GM12878 (cell line): ENCODE data around the gene KRT222. TPM values are rescaled to one million over a fixed set of nuclear protein-coding genes. Genes with fewer than 3 reads are reported as not detected.
A peak's percentile ranks its signal among the peaks of the same experiment; 100 is the strongest.

Experiments
- ATAC-seq: fragments of 200-7000 bp; cut with Tn5 transposase; 3 replicates; pipeline ENCODE4 v1.9.1; 2020; ENCODE audit warnings: mild to moderate bottlenecking, moderate library complexity
- BruUV-seq: library from RNA; stranded (reverse); fragments of 400-500 nt; replicated peaks from 2 replicates; lab custom pipeline; 2021; lab: Mats Ljungman, UMichigan
- CTCF ChIA-PET: fragments of 300-600 bp; sonication (Branson Sonifier 250); formaldehyde crosslinking; extraction: SDS; loops from one replicate; lab custom pipeline; 2021; ENCODE audit warnings: inconsistent platforms; lab: Yijun Ruan, JAX
- POLR2A ChIA-PET: fragments of 350-600 bp; formaldehyde crosslinking; extraction: SDS; loops from one replicate; lab custom pipeline; 2021; ENCODE audit warnings: inconsistent platforms; lab: Charles Lee
- RAD21 ChIA-PET: fragments of 300-600 bp; sonication (Branson Sonifier 250); formaldehyde crosslinking; loops from one replicate; lab custom pipeline; 2023; ENCODE audit warnings: antibody characterized with exemption; ENCODE audit not compliant: unreplicated experiment; lab: Charles Lee
- SMC1A ChIA-PET: fragments of 300-600 bp; sonication (Branson Sonifier 250); formaldehyde crosslinking; loops from one replicate; lab custom pipeline; 2023; ENCODE audit not compliant: unreplicated experiment, uncharacterized antibody; lab: Charles Lee
- DNase-seq: peaks from one replicate; pipeline ENCODE4 v3.0.0-alpha.2; 2011; ENCODE audit warnings: low read depth, low spot score
- FAIRE-seq: peaks from 3 replicates; lab custom pipeline; 2011; peaks lifted over from hg19 to GRCh38; lab: Jason Lieb, UNC
- H2AFZ ChIP-seq: 2 replicates; pipeline ENCODE4 v1.6.0; 2011; ENCODE audit warnings: low read depth, low read length, control low read depth; ENCODE audit not compliant: control insufficient read depth
- H3K27ac ChIP-seq: 2 replicates; pipeline ENCODE4 v1.5.1; 2011; ENCODE audit warnings: control low read depth; ENCODE audit not compliant: control insufficient read depth, insufficient read depth
- H3K27me3 ChIP-seq, 2 experiments: replicated peaks in 1 of 2; 2 replicates each; pipeline versions ENCODE4 v1.6.0 to v1.6.1; 2011; ENCODE audit warnings: low read length in 1 of 2; ENCODE audit not compliant: control insufficient read depth in 2 of 2, insufficient read depth in 2 of 2
- H3K36me3 ChIP-seq, 2 experiments: 2 replicates each; pipeline ENCODE4 v1.5.1; 2011; ENCODE audit warnings: low read length in 1 of 2; ENCODE audit not compliant: control insufficient read depth in 2 of 2, insufficient read depth in 2 of 2
- H3K4me1 ChIP-seq: 2 replicates; pipeline ENCODE4 v1.6.1; 2011; ENCODE audit warnings: mild to moderate bottlenecking, low read length, moderate library complexity, mixed read lengths; ENCODE audit not compliant: control insufficient read depth, insufficient read depth
- H3K4me2 ChIP-seq: 2 replicates; pipeline ENCODE4 v1.6.0; 2011; ENCODE audit warnings: control low read depth; ENCODE audit not compliant: control insufficient read depth, insufficient read depth
- H3K4me3 ChIP-seq: fragments of 200-600 bp; sonication (generic); 2 replicates; pipeline ENCODE4 v1.5.1; 2016
- H3K79me2 ChIP-seq: 2 replicates; pipeline ENCODE4 v1.6.0; 2011; ENCODE audit warnings: low read length; ENCODE audit not compliant: control insufficient read depth, insufficient read depth
- H3K9ac ChIP-seq: 2 replicates; pipeline ENCODE4 v1.8.0; 2011; ENCODE audit warnings: low read length, control low read depth, mixed read lengths; ENCODE audit not compliant: control insufficient read depth, insufficient read depth
- H3K9me3 ChIP-seq: replicated peaks from 3 replicates; pipeline ENCODE4 v1.5.1; 2011; ENCODE audit warnings: mild to moderate bottlenecking, low read length; ENCODE audit not compliant: control insufficient read depth, insufficient read depth
- H4K20me1 ChIP-seq: 2 replicates; pipeline ENCODE4 v1.6.0; 2011; ENCODE audit not compliant: control insufficient read depth, insufficient read depth
- CTCF ChIP-seq, 3 experiments: IDR thresholded peaks in 2 of 3; conservative IDR thresholded peaks in 1 of 3; 2 replicates each; pipeline ENCODE4 v1.5.1; 2011; ENCODE audit warnings: low read depth in 3 of 3, low read length in 3 of 3, mild to moderate bottlenecking in 3 of 3, control low read depth in 2 of 3, moderate library complexity in 2 of 3, inconsistent platforms in 1 of 3, mixed read lengths in 1 of 3; ENCODE audit not compliant: control insufficient read depth in 2 of 3, insufficient read depth in 1 of 3; ENCODE audit errors: extremely low read depth in 1 of 3
- RAD21 ChIP-seq: IDR thresholded peaks from 2 replicates; pipeline ENCODE4 v1.6.1; 2011; ENCODE audit warnings: mild to moderate bottlenecking, low read depth, low read length, moderate library complexity; ENCODE audit not compliant: insufficient read depth
- WGBS: methylation state at CpG from one replicate; pipeline ENCODE4 v1.1.6; 2016; ENCODE audit warnings: low lambda C conversion rate; ENCODE audit not compliant: insufficient replicate concordance, insufficient coverage; ENCODE audit errors: missing lambda C conversion rate; 5-methylcytosine and 5-hydroxymethylcytosine counted together
- in situ Hi-C: fragments of 300-500 bp; cut with MboI; formaldehyde crosslinking; loops from 9 replicates; pipeline ENCODE4 v1.14.3; 2018; ENCODE audit warnings: mixed read lengths
- intact Hi-C: fragments of 100-400 bp; cut with micrococcal nuclease; formaldehyde crosslinking; loops from one replicate; pipeline ENCODE4 v1.14.2; 2022; ENCODE audit not compliant: unreplicated experiment
- polyA plus RNA-seq, 11 experiments: library from polyadenylated mRNA; depleted of rRNA in 4 of 11; unstranded in 6 of 11; stranded (reverse) in 5 of 11; fragments of >200 nt; fragmentation: Nextera tagmentation in 4 of 11; fragmentation: Illumina TruSeq in 1 of 11; extraction: Ambion mirVana in 4 of 11; extraction: Trizol in 1 of 11; gene quantifications; 1 replicate in 1 of 11; 2 replicates in 10 of 11; pipeline versions ENCODE4 v1.2.1 to v1.2.3, GENCODE V29; 2011 to 2016; ENCODE audit warnings: inconsistent platforms in 2 of 11, missing spikeins in 2 of 11, low read depth in 1 of 11
- total RNA-seq, 4 experiments: library from RNA; depleted of rRNA in 3 of 4; stranded (reverse); fragments of >200 nt in 3 of 4; fragmentation: Illumina TruSeq in 1 of 4; extraction: Trizol in 1 of 4; gene quantifications; 2 replicates each; pipeline versions ENCODE4 v1.2.1 to v1.2.3, GENCODE V29; 2013 to 2021
- TF ChIP-seq, protein P1 (sequence below): fragments of 450-650 bp; IDR thresholded peaks from 2 replicates; pipeline ENCODE4 v1.6.1; 2014; ENCODE audit warnings: mild to moderate bottlenecking

KRT222 gene
- total and polyA plus RNA-seq, 10 of the 15 experiments (the other 5 are each of a cell fraction or from before 2014, with no cell fraction given): 0.21 to 6.4 (median 0.54) TPM; not detected in 1

DNA sequence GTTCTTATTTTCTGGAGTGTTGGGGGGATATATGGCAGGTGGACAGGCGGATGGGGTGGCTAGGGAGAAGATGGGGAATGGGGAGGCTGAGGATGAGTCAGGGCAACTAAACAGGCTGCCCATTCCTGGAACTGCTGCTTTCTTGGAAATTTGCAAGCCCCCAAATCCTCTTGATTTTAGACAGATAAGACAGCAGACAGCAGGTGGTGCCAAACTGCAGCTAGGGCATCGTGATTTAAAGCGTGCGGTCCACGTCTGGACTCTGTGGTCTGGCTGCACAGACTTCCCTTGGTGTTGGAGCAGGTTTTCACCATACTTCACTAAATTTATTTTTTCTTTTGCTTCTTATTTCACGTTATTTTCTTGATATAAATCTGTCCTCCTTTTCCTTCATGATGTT, 49.5 kb upstream of the KRT222 start:
- H3K4me1 ChIP-seq: no peaks in the 10 kb centered on the region
- H3K36me3 ChIP-seq: no peaks in the 10 kb centered on the region
- BruUV-seq: no TSS peak
- no peak overlapping the region for H3K4me3 ChIP-seq
- no peak overlapping the region for H3K27ac ChIP-seq
- H3K4me2 ChIP-seq: no peak overlapping the region
- TF ChIP-seq, protein P1, sequence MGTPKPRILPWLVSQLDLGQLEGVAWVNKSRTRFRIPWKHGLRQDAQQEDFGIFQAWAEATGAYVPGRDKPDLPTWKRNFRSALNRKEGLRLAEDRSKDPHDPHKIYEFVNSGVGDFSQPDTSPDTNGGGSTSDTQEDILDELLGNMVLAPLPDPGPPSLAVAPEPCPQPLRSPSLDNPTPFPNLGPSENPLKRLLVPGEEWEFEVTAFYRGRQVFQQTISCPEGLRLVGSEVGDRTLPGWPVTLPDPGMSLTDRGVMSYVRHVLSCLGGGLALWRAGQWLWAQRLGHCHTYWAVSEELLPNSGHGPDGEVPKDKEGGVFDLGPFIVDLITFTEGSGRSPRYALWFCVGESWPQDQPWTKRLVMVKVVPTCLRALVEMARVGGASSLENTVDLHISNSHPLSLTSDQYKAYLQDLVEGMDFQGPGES: no peak
- TF ChIP-seq CTCF (IDR thresholded peaks at IDR 0.05 in 2 of 3, conservative IDR thresholded peaks at IDR 0.05 in 1 of 3; ENCODE audit: control insufficient read depth in 2 of 3, extremely low read depth in 1 of 3, insufficient read depth in 1 of 3, low read depth in 3 of 3, low read length in 3 of 3): peak in 1 of 3 experiments; percentile 5; a peak in 1 of 6 replicates
- TF ChIP-seq RAD21: peak; percentile 26; the same call in 1 of the 2 replicates
- no peak for DNase-seq
- CTCF ChIA-PET: no interaction called here
- no peak for ATAC-seq
- H2AFZ ChIP-seq: no peak overlapping the region
- no peaks in the 10 kb centered on the region for H3K9me3 ChIP-seq
- 31% methylated on average over 6 of the region's 6 CpGs for WGBS
- intact Hi-C loops (no loop called here), in situ Hi-C loops (no loop called here)
- SMC1A ChIA-PET: no interaction called here
- POLR2A ChIA-PET: no interaction called here
- peaks cover 0 to 3% of the 10 kb centered on the region in 2 experiments; a peak in 1 of 4 replicates for H3K27me3 ChIP-seq
- FAIRE-seq: no peak
- no peak overlapping the region for H3K9ac ChIP-seq
- no peaks in the 10 kb centered on the region for H4K20me1 ChIP-seq
- RAD21 ChIA-PET: no interaction called here
- H3K79me2 ChIP-seq: no peaks in the 10 kb centered on the region
